ENCODE data around the gene MGAT5. TPM values are rescaled to one million over a fixed set of nuclear protein-coding genes. Genes with fewer than 3 reads are reported as not detected.

The MGAT5 gene
- total RNA-seq, 1 experiment from 2014 or later = 25.4 TPM

DNA sequence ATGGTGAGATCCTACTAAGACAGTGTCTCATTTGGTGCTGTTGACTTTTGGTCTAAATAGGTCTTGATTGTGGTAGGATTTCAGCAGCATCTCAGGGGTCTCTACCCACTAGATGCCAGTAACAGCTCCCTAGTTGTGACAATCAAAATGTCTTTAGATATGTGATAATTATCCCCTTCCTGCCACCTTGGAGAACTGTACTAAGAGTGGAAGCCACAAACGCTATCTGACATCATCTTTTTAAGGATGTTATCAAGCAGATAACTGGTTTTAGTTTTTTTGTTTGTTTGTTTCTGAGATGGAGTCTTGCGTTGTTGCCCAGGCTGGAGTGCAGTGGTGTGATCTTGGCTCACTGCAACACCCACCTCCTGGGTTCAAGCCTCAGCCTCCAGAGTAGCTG, 3.1 kb downstream of the MGAT5 start:
- H3K27me3 ChIP-seq (ENCODE audit: control insufficient read depth, insufficient read depth, low read length) = no peaks in the 10 kb centered on the region
- DNase-seq = no peak
- H3K4me3 ChIP-seq (ENCODE audit: insufficient read depth, low read depth, low read length) = no peak overlapping the region
- H3K36me3 ChIP-seq (replicated peaks; ENCODE audit: control insufficient read depth, insufficient read depth, low read length) = no peaks in the 10 kb centered on the region

DNA sequence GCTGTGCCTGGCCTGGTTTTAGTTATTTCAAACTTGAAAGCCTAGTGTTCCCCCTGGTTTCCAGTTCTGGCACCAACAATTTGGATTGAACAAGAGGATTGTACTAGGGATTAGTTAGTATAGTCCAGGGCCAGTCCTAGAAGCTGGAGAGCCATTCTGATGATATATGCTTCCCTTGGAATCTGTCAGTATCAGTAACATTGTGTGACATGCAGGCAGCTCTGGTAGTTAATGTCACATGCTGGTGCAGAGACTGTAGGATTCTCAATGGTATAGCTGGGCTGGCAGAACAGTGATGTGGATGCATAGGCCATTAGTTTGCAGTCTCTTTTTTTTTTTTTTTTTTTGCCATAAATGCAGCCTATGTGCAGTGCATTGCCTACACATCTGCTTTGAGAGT, 3.6 kb downstream of the MGAT5 start:
- Histone ChIP-seq H3K36me3 (replicated peaks; ENCODE audit: control insufficient read depth, insufficient read depth, low read length) (no peaks in the 10 kb centered on the region), H3K4me3 (ENCODE audit: insufficient read depth, low read depth, low read length) (no peak overlapping the region), H3K27me3 (ENCODE audit: control insufficient read depth, insufficient read depth, low read length) (no peaks in the 10 kb centered on the region)
- no peak for DNase-seq

DNA sequence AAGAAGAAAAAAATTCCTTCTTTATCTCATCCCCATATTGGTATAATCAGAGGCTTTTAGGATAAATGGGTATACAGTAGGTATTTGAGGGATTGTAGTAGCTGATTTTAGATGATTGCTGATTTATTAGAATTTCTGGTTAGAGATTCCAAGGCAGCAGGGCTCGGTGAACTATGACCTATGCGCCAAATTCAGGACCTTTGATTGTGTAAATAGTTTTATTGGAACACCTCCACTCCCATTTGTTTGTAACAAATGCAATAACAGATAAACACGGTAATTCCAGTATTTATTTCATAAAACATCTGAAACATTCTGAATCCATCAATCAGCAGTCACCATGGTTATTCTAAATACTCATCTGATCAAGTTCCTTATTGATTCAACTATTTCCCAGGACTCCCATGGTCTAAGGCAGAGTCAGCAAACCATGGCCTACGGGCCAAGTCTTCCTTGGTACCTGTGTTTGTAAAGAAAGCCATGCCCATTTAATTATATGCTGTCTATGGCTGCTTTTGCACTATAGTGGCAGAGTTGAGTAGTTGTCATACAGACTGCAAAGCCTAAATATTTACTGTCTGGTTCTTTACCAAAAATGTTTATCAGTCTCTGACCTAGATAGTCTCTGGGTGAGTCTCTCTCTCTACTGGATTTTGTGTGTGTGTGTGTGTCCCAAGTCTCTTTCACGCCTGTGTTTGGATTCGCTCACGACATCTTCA, 4.3 kb downstream of the MGAT5 start:
- Histone ChIP-seq H3K36me3 (replicated peaks; ENCODE audit: control insufficient read depth, insufficient read depth, low read length) (no peaks in the 10 kb centered on the region), H3K4me3 (ENCODE audit: insufficient read depth, low read depth, low read length) (no peak overlapping the region), H3K27me3 (ENCODE audit: control insufficient read depth, insufficient read depth, low read length) (no peaks in the 10 kb centered on the region)
- DNase-seq = no peak

DNA sequence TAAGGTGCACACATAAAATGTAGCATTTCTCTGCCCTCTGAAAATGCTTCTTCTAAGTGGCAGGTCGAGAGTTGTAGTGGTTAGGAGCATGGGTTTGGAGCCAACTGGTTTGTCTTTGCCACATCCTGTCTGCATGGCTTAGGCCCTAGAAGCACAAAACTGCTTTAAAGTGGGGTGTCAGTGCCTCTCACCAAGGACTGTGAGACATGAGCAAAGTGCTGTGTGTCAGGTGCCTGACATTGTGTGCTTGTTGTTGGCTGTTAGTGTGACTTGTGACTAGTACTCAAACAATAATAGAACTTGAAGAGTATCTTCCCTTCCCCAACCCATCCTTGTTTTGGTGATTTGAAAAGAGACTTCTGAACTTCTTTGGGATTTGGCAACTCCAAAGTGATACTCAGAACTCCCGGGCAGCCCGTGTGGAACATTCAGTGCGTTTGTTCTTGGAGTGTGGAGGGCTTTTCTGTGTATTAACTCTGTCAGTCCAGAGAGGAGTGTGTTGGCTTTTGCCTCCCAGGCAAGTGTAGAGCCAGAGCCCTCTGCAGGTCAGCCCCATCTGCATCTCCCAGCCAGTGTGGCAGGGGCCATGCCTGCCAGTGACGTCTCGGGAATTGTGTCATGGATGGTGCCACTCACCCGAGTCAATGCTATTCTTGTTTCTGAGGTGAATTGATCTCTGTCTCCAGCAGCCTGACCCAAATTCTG, 5.0 kb downstream of the MGAT5 start:
- DNase-seq = no peak
- H3K36me3 ChIP-seq (replicated peaks; ENCODE audit: control insufficient read depth, insufficient read depth, low read length) = no peaks in the 10 kb centered on the region
- H3K4me3 ChIP-seq (ENCODE audit: insufficient read depth, low read depth, low read length) = no peak overlapping the region
- H3K27me3 ChIP-seq (ENCODE audit: control insufficient read depth, insufficient read depth, low read length) = no peaks in the 10 kb centered on the region

DNA sequence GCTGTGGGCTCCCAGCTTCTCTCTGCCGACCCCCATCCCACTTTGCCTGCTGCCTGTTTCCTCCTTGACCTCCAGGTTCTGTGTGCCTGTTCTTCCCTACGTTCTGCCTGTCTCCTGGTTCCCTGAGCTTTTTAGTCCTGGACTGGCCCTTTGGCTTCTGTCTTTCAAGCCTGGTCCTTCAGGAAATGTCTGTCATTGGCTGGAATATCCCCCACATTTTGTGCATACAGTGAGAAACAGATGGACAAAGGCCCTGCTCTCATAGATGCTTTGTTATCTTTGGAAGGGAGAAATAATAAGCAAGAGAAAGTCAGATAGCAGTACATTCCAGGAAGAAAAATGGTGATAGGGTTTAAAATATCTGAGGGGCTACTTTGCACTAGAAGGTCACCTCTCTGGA, 5.7 kb downstream of the MGAT5 start:
- no peak for DNase-seq
- Histone ChIP-seq H3K4me3 (ENCODE audit: insufficient read depth, low read depth, low read length) (no peak overlapping the region), H3K36me3 (replicated peaks; ENCODE audit: control insufficient read depth, insufficient read depth, low read length) (no peaks in the 10 kb centered on the region), H3K27me3 (ENCODE audit: control insufficient read depth, insufficient read depth, low read length) (no peaks in the 10 kb centered on the region)

DNA sequence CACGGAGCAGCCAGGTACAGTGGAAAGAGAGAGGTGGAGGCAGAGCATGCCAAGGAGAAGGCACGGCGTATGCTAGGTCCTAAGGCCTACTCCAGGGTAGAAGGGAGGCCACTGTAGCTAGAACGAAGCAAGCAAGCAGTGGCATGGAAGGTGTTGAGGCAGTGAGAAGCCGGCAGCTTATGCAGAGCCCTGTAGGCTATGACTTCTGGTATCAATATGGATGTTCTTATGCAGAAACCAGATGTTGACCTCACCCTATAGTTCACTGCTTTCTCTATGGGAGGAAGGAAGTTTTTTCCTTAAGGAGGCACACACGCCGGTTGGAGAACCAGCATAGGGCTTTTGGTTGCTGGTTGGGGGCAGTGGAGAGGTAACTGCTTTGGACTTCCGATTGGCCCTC, 6.1 kb downstream of the MGAT5 start:
- Histone ChIP-seq H3K4me3 (ENCODE audit: insufficient read depth, low read depth, low read length) (no peak overlapping the region), H3K36me3 (replicated peaks; ENCODE audit: control insufficient read depth, insufficient read depth, low read length) (no peaks in the 10 kb centered on the region), H3K27me3 (ENCODE audit: control insufficient read depth, insufficient read depth, low read length) (no peaks in the 10 kb centered on the region)
- no peak for DNase-seq

DNA sequence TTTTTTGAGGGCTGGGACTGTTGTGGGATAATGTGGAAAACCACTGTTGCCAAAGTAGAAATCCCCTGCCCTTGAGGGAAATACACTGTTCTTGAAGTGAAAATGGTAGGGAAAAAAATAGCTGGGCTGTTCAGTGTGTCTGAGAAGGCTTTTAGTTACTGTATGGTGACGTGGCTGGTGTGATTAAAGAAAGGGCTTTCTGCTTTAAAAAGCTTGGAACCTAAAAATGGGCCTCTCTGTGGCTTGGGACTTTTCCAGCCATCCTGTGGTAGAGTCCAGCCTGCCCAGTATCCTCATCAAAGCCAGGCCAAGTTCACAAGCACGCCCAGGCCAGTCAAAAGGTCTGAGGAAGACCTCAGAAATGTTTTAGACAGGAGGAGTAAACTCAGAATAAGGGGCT, 6.8 kb downstream of the MGAT5 start:
- Histone ChIP-seq H3K27me3 (ENCODE audit: control insufficient read depth, insufficient read depth, low read length) (no peaks in the 10 kb centered on the region), H3K36me3 (replicated peaks; ENCODE audit: control insufficient read depth, insufficient read depth, low read length) (no peaks in the 10 kb centered on the region), H3K4me3 (ENCODE audit: insufficient read depth, low read depth, low read length) (no peak overlapping the region)
- no peak for DNase-seq

DNA sequence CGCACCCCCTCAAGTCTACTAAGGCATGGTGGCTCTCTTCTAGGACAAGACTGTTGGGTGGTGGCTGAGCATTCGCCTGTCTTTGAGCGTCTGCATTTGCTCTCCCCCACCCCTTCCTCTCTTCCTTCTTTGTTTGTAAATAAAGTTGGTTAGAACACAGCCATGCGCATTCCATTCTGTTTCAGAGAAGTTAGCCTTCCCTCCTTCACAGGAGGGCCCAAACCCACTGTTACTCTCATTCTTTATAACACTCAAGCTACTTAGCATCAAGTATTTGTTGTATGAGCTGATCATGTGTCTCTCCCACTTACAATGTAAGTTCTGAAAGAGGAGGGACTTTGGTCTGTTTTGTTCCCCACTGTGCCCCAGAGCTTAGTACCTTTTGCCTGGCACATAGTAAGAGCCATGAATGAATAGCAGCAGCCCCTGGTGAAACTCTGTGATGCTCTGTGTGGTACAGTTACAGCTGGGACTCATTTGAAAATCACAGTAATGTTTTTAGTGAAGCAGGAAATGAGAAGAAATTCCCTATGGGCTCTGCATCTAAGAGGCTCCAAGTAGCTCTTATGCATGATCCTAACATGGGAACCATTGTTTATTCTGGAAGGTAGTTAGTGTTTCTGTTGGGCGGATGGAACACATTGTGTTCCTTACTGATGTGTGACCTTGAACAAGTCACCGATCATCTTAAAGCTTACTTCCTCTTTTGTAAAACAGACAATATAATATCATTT, 7.7 kb downstream of the MGAT5 start:
- no peaks in the 10 kb centered on the region for H3K27me3 ChIP-seq (ENCODE audit: control insufficient read depth, insufficient read depth, low read length)
- peak; percentile 12 for DNase-seq
- H3K36me3 ChIP-seq (replicated peaks; ENCODE audit: control insufficient read depth, insufficient read depth, low read length) = no peaks in the 10 kb centered on the region

DNA sequence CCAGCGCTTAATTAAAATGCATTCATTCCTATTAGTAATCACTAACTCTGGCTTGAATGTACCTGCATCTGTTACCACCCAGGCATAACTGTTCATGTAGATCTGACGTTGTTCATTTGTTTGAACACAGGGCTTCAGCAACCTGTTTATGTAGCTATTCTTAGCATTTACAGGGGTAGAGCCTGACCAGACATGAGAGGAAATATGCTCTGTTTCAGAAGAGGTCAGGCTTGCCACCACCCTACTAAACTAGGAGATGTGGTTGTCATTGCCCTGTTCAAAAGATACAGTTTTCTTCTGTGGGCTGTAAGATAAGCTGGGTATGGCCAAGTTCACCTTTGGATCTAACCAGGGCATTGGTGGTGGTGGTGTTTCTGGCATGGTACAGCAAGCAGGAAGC, 8.8 kb downstream of the MGAT5 start:
- Histone ChIP-seq H3K36me3 (replicated peaks; ENCODE audit: control insufficient read depth, insufficient read depth, low read length) (no peaks in the 10 kb centered on the region), H3K27me3 (ENCODE audit: control insufficient read depth, insufficient read depth, low read length) (no peaks in the 10 kb centered on the region), H3K4me3 (ENCODE audit: insufficient read depth, low read depth, low read length) (no peak overlapping the region)
- DNase-seq = no peak

More for the DNA sequence above, 7.7 kb downstream of the MGAT5 start:
- no peak overlapping the region for H3K4me3 ChIP-seq (ENCODE audit: insufficient read depth, low read depth, low read length)

DNA sequence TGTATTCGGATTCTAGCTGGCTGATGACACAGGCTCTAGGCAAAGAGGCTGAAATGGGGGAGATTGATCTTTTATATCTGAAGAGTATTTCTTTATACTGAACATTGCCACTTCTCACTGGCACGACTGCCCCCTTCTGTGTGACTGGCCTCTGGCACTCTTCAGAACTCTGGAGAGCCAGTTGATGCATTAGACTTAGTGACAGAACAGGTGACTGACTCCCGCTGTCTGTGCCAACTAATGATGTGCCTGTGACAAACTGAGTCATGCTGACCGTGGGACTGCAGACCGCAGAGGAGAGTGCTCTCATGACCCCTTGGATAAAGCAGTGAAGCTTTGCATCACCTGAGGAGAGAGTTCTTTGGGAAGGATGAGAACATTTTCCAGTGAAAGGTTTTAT, 14.4 kb downstream of the MGAT5 start:
- H3K36me3 ChIP-seq (replicated peaks; ENCODE audit: control insufficient read depth, insufficient read depth, low read length) = no peaks in the 10 kb centered on the region
- H3K27me3 ChIP-seq (ENCODE audit: control insufficient read depth, insufficient read depth, low read length) = no peaks in the 10 kb centered on the region
- DNase-seq = no peak
- H3K4me3 ChIP-seq (ENCODE audit: insufficient read depth, low read depth, low read length) = no peak overlapping the region

DNA sequence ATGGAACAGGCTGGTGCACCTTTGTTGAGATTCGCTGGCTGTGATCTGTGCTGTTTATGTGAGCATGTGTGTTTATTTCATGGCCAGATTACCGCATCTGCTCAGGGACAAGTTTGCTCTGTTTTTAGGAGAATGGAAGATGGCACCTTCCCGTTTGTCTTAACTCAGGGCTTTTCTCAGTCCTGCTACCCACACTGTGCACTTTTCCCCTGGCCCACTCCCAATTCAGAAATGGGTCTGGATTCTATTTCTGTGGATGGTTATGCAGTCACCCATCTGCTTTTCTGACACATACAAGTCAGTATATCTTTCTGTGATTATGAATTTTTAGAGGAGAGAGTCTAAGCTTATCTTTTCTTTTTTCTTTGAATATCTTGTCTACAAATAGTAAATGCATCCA, 15.4 kb downstream of the MGAT5 start:
- H3K27me3 ChIP-seq (ENCODE audit: control insufficient read depth, insufficient read depth, low read length) = no peaks in the 10 kb centered on the region
- H3K4me3 ChIP-seq (ENCODE audit: insufficient read depth, low read depth, low read length) = no peak overlapping the region
- no peaks in the 10 kb centered on the region for H3K36me3 ChIP-seq (replicated peaks; ENCODE audit: control insufficient read depth, insufficient read depth, low read length)
- DNase-seq = no peak

DNA sequence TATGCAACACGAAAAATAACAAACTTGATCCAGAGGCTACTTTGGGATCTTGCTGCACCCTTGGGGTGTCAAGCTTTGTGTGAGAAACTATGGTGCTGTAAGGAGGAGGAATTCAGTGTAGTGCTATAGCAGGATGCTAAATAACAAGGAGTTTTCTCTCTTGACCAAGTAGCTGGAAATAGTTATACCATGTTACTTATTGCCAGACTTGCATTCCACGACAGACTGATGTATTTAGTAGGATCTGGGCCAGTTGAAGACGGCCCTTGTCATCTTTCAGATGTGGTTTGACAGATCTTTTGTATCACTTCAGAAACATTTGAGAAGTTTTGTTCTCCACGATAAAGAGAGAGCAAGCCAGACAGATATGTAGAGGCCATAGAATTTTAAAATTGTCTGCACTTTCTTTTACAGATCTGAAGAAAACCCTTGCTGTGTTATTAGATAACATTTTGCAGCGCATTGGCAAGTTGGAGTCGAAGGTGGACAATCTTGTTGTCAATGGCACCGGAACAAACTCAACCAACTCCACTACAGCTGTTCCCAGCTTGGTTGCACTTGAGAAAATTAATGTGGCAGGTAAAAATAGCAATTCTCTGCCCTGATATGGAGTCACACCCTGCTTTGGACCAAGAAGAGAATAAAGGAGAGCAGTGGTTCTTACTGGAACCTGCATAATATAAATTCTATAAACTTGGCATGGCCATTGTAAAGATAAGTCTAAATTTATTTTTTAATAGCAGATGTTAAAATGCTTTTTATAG, 16.3 kb downstream of the MGAT5 start:
- no peak for DNase-seq
- no peaks in the 10 kb centered on the region for H3K36me3 ChIP-seq (replicated peaks; ENCODE audit: control insufficient read depth, insufficient read depth, low read length)
- H3K27me3 ChIP-seq (ENCODE audit: control insufficient read depth, insufficient read depth, low read length) = no peaks in the 10 kb centered on the region
- no peak overlapping the region for H3K4me3 ChIP-seq (ENCODE audit: insufficient read depth, low read depth, low read length)

DNA sequence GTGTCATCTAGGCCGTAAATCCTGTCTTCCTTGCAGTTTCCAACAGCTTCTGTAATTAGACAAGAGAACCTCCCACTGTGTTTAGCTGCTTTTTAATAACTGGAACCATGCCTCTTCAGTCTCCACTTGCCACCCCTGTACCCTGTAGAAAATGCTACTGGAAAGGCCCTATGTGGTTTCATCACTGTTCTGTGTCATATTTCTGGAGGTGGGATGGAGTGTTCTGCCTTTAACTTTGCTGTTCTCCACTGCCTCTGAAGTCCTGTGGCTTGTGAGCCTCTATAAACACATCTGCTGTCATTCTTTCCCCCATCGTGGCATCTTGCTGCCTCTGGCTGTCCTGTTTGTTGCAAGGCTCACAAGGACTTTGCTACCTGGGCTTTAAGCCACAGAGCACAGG, 17.9 kb downstream of the MGAT5 start:
- DNase-seq = no peak
- H3K4me3 ChIP-seq (ENCODE audit: insufficient read depth, low read depth, low read length) = no peak overlapping the region
- no peaks in the 10 kb centered on the region for H3K36me3 ChIP-seq (replicated peaks; ENCODE audit: control insufficient read depth, insufficient read depth, low read length)
- H3K27me3 ChIP-seq (ENCODE audit: control insufficient read depth, insufficient read depth, low read length) = no peaks in the 10 kb centered on the region; the same call in 1 of the 2 replicates

DNA sequence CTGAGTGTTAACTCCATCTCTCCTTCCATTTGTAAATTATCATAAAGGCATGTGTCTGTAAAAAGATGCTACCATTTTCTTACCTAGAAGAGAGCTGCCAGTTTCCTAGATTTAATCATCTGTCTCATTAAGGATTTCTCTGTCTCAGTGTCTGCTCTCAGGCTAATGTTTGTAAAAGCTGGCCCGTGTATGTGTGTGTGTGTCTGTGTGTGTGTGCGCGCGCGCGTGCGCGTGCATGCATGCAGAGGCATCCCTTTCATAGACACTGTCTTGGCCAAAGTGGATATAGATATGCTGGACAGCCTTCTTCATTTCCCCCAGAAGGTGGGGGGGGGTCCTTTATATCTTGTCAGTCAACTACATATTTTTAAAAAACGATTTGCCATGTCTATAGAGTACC, 18.9 kb downstream of the MGAT5 start:
- no peaks in the 10 kb centered on the region for H3K36me3 ChIP-seq (replicated peaks; ENCODE audit: control insufficient read depth, insufficient read depth, low read length)
- no peak overlapping the region for H3K4me3 ChIP-seq (ENCODE audit: insufficient read depth, low read depth, low read length)
- no peak for DNase-seq
- peaks cover 1% of the 10 kb centered on the region; the same call in 1 of the 2 replicates for H3K27me3 ChIP-seq (ENCODE audit: control insufficient read depth, insufficient read depth, low read length)

Data from H7 (cell line).